ENCODE measurements around the gene CALCOCO1. TPM values are rescaled to one million over a fixed set of nuclear protein-coding genes. Genes with fewer than 3 reads are reported as not detected.

CALCOCO1 gene
- total RNA-seq, 1 experiment from 2014 or later = 88.9 TPM

- H3K4me3 ChIP-seq = peak overlapping the region; percentile 72
- no peaks in the 10 kb centered on the region for H3K36me3 ChIP-seq (ENCODE audit: low read depth)
- intact Hi-C loops (cut with micrococcal nuclease; ENCODE audit: unreplicated experiment) = no loop called here
- no peaks in the 10 kb centered on the region for H3K79me2 ChIP-seq (ENCODE audit: low read depth)
- H3K27ac ChIP-seq = no peak overlapping the region
- no peaks in the 10 kb centered on the region for H4K20me1 ChIP-seq (ENCODE audit: insufficient read depth)
- ChIA-PET CTCF (interaction anchor here (0.6 to 2.5 kb wide), 2 partner anchors 17 to 100 kb away, joined by 3 to 11 read pairs; partner anchors contain the start of gene ATF7), POLR2A (ENCODE audit: unreplicated experiment) (interaction anchor here (0.6 kb wide), 1 partner anchor 10 kb away, joined by 7 read pairs; no protein-coding TSS in a partner anchor)
- H3K27me3 ChIP-seq (ENCODE audit: insufficient read depth, low read depth) = no peaks in the 10 kb centered on the region
- H3F3A ChIP-seq (ENCODE audit: insufficient read depth, low read depth) = no peaks in the 10 kb centered on the region
- peak overlapping the region; percentile 94 for H3K4me2 ChIP-seq
- BruUV-seq (replicated peaks) = no TSS peak
- DNase-seq = no peak
- H3K9me3 ChIP-seq (ENCODE audit: insufficient read depth, low read depth) = no peaks in the 10 kb centered on the region
- peaks cover 18% of the 10 kb centered on the region for H3K4me1 ChIP-seq (replicated peaks; ENCODE audit: insufficient read depth)
- TF ChIP-seq EZH2 (IDR thresholded peaks at IDR 0.05; ENCODE audit: low read depth) (no peak), CTCF (conservative IDR thresholded peaks at IDR 0.05) (no peak)
- peak overlapping the region; percentile 79; the same call in 1 of the 2 replicates for H2AFZ ChIP-seq
- no peaks in the 10 kb centered on the region for H3K9me2 ChIP-seq (ENCODE audit: insufficient read depth)
Observed at GRCh38 chr12:53726341-53726740, 911 bp downstream of the CALCOCO1 start.

GRCh38 chr12:53725824-53726223 lies 1.4 kb downstream of the CALCOCO1 start:
- DNase-seq = peak in 1 of 2 experiments; percentile 40
- no peak for TF ChIP-seq CTCF (conservative IDR thresholded peaks at IDR 0.05)
- TF ChIP-seq EZH2 (IDR thresholded peaks at IDR 0.05; ENCODE audit: low read depth) = no peak
- Histone ChIP-seq H3K4me1 (replicated peaks; ENCODE audit: insufficient read depth) (peaks cover 18% of the 10 kb centered on the region), H3K9me2 (ENCODE audit: insufficient read depth) (no peaks in the 10 kb centered on the region), H3K9me3 (ENCODE audit: insufficient read depth, low read depth) (no peaks in the 10 kb centered on the region), H3K4me2 (peak overlapping the region; percentile 94), H4K20me1 (ENCODE audit: insufficient read depth) (no peaks in the 10 kb centered on the region), H3K36me3 (ENCODE audit: low read depth) (no peaks in the 10 kb centered on the region), H3F3A (ENCODE audit: insufficient read depth, low read depth) (no peaks in the 10 kb centered on the region), H3K27me3 (ENCODE audit: insufficient read depth, low read depth) (no peaks in the 10 kb centered on the region), H2AFZ (no peak overlapping the region), H3K79me2 (ENCODE audit: low read depth) (no peaks in the 10 kb centered on the region), H3K4me3 (peak overlapping the region; percentile 72; the same call in 1 of the 2 replicates), H3K27ac (no peak overlapping the region)
- no TSS peak for BruUV-seq (replicated peaks)
- ChIA-PET POLR2A (ENCODE audit: unreplicated experiment) (no interaction called here), CTCF (no interaction called here)
- intact Hi-C loops (cut with micrococcal nuclease; ENCODE audit: unreplicated experiment) = no loop called here

- no peaks in the 10 kb centered on the region for H3K36me3 ChIP-seq (ENCODE audit: low read depth)
- intact Hi-C loops (cut with micrococcal nuclease; ENCODE audit: unreplicated experiment) = no loop called here
Observed at GRCh38 chr12:53722450-53723041, 4.7 kb downstream of the CALCOCO1 start.

More at GRCh38 chr12:53722450-53723041, 4.7 kb downstream of the CALCOCO1 start:
- Histone ChIP-seq H3K9me3 (ENCODE audit: insufficient read depth, low read depth) (no peaks in the 10 kb centered on the region), H3K4me3 (no peak overlapping the region), H3K27me3 (ENCODE audit: insufficient read depth, low read depth) (no peaks in the 10 kb centered on the region), H4K20me1 (ENCODE audit: insufficient read depth) (no peaks in the 10 kb centered on the region), H3F3A (ENCODE audit: insufficient read depth, low read depth) (no peaks in the 10 kb centered on the region), H3K9me2 (ENCODE audit: insufficient read depth) (no peaks in the 10 kb centered on the region), H3K79me2 (ENCODE audit: low read depth) (no peaks in the 10 kb centered on the region), H2AFZ (no peak overlapping the region), H3K4me1 (replicated peaks; ENCODE audit: insufficient read depth) (peaks cover 11% of the 10 kb centered on the region), H3K27ac (no peak overlapping the region), H3K4me2 (no peak overlapping the region)
- no TSS peak for BruUV-seq (replicated peaks)
- ChIA-PET POLR2A (ENCODE audit: unreplicated experiment) (no interaction called here), CTCF (no interaction called here)
- TF ChIP-seq EZH2 (IDR thresholded peaks at IDR 0.05; ENCODE audit: low read depth) = no peak
- TF ChIP-seq CTCF (conservative IDR thresholded peaks at IDR 0.05) = no peak
- DNase-seq = no peak

Measured in PC-9 (cell line).